DMS53 treated with DMSO at 0.1 percent for 48 hours (cell line): ENCODE measurements around the gene TK1.
"Not testable (repeated sequence)": the region's sequence is repeated elsewhere in the genome, so short reads cannot be mapped to it uniquely, and the experiment has no call there.

ENCODE experiments used
- DNase-seq: peaks from one replicate; lab custom pipeline; 2025; ENCODE audit not compliant: unreplicated experiment; lab: John Stamatoyannopoulos, UW

The TK1 gene

GRCh38 chr17:78154903-78155811 lies 31.7 kb downstream of the TK1 start:
- DNase-seq, result no peak

DNA sequence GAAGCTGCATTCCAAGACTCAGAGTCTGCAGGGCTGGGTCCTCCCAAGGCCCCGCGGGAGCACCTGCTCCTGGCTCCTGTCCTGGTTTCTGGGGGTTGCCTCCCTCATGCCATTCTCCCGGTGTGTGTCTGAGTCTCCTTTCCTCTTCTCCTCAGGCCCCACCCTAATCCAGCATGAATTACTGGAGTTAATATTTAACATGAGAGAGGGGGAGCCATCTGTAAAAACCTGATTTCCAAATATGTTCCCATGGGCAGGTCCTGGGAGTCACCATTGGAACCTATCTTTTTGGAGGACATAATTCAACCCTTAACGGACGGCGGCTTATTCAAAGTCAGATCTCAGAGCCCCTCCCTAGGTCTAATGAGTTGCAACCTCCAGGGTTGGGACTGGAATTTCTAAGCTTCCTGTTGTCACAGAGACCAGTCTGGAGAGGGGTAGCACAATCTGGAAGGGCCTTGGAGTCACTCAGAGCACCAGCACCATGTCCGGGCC lies 35.3 kb downstream of the TK1 start:
- no peak for DNase-seq

- DNase-seq, result no peak
Observed at GRCh38 chr17:78148286-78149016, 38.4 kb downstream of the TK1 start.

GRCh38 chr17:78147315-78147998 lies 39.4 kb downstream of the TK1 start:
- no peak for DNase-seq

- no peak for DNase-seq
Observed at GRCh38 chr17:78146881-78147280, 40.0 kb downstream of the TK1 start.

GRCh38 chr17:78146471-78146869 lies 40.4 kb downstream of the TK1 start:
- no peak for DNase-seq

DNA sequence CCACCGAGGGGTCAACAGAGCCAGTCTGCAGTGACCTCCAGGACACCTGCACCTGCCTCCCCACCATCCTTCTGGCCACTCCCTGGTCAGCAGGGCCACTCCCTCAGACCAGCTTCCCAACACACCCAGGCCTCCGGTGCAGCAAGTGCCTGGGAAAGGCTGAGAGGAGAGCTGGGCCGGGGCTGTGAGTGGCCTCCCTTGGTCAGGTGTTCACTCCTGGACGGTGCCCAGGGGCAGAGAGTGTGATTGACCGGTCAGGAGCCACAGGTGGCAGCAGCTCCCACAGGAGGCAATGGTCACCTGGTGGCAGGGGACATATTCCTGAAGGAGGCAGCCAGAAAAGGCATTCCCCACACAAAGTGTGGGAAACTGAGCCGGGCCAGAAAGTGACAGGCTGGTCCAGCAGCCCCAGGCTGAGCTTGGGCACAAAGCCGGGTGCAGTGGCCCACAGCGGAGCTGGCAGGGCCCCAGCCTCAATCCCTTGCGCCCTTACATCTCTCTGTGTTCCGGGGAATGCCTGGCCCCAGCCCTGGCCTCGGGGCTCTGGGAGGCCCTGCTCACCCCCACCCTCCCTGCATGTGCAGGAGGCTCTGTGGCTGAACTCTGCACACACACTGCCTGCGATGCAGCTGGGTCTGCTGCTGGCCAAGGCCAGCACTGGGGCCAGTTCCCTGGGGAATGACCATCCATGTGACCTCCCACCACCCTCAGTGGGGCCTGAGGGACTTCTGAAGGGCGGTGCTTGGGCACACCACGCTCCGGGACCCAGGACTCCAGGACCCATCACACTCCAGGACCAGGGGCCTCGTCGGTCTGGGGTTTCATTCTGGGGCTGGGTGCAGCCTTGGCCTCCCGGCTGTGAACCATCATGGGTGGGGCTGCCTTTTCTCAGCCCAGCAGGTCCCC lies 41.9 kb downstream of the TK1 start:
- DNase-seq, result no peak

- no peak for DNase-seq
Observed at GRCh38 chr17:78144147-78144719, 42.6 kb downstream of the TK1 start.

DNA sequence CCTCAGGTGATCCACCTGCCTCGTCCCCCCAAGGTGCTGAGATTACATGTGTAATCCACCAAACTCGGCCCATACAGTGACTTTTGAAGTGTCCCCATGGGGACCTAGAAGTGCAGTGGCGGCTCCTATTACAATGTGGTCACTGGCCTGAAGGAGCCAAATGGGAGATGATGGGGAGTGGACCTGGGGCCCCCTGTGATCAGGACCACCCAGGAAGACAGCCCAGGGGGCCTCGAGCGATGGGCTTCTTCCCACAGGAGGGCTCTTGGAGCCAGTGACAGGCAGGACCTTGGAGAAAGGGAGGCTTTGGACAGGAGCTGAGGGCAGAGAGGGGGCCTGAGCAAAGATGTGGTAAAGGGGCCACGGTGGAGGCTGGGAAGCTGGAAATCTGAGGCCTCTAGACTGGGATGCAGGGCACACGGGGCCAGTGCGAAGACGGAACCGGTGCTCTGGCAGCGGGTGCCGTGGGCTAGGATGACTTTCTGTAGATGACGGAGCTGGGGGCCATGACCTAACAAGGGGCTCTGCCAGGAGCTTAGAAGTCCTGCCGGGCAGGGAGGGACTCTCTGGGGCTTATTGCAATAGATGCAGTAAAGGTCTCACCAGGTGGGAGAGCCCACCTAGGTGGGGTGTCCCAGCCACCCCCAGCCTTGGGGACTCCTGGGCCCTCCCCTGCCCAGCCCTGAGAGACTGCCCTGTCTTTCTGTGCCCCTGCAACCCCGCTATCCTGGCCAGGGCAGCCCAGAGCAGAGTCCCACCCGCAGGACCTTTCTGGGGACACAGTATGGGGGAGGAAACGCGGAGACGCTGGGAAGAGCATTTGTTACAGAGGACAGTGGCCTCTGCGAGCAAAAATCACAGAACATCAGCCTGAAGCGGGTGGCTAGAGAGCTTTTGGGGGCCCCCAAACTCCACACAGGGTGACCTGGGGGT lies 43.4 kb downstream of the TK1 start:
- no peak for DNase-seq

- peak; percentile 82 for DNase-seq
Observed at GRCh38 chr17:78142119-78142861, 44.6 kb downstream of the TK1 start.

- no peak for DNase-seq
Observed at GRCh38 chr17:78141437-78142118, 45.3 kb downstream of the TK1 start.

DNA sequence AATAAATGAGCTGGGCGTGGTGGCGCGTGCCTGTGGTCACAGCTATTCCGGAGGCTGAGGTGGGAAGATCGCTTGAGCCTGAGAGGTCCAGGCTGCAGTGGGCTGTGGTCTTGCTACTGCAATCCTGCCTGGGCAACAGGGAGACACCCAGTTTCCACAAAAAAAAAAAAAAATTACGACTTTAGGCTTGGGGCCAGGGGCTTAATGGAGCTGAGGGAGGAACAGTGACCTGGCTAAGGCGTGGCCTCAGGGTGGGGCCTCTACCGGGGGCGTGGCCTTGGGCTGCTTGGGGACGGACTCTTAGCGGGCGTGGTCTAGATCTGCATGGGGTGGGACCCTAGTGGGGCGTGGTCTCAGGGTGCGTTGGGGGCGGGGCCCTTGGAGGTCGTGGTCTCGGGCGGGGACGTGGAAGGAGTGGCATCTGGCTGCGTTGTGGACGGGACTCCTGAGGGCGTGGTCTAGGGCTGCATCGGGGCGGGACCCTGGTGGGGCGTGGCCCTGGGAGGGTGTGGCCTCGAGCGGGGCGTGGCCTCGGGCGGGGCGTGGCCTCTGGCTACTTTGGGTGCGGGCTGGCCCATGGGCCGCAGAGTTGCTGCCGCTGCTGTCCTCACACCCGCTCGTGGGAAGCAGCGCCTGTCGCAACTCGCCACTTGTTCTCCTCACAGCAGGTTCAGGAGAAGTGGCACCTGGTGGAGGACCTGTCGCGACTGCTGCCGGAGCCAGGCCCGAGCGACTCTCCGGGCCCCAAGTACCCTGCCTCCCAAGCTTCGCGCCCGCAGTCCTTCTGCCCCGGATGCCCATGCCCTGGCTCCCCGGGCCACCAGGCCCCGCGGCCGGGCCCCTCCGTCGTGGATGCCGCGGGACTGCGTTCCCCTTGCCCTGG lies 46.4 kb downstream of the TK1 start:
- DNase-seq, result peak; percentile 42

GRCh38 chr17:78139861-78140168 lies 47.0 kb downstream of the TK1 start:
- DNase-seq, result not testable (repeated sequence)

DNA sequence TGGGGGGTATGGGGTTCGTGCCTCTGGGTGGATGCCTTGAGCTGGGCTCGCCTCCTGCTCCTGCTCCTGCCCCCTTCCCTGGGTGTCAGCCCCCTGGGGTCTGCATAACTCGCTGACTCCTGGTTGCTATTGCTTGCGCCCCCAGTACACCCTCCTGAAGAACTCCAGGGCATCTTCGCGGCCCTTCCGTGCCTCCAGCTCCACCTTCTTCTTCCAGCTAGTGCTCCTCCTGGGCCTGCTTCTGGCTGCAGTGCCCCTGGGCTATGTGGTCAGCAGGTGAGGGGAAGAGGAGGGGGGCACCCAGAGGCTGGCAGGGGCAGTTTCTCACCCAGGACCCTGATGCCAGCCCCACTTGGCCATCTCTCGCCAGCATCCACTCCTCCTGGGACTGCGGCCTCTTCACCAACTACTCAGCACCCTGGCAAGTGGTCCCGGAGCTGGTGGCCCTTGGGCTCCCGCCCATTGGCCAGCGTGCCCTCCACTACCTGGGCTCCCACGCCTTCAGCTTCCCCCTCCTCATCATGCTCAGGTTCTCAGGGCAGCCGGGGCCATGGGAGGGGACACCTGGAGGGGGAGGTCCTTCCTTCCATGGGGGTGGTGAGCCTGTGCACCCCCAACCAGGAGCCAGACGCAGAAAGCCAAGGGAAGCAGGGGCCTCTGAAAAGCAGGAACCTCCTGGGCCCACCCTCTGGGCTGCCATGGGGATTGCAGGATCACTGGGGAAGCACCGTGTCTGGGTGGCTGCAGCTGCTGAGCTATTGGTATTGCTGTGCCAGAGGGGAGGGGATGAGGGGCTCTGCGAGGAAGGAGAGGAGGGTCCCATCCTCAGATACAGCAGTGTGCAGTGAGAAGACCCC lies 48.4 kb downstream of the TK1 start:
- no peak for DNase-seq

DNA sequence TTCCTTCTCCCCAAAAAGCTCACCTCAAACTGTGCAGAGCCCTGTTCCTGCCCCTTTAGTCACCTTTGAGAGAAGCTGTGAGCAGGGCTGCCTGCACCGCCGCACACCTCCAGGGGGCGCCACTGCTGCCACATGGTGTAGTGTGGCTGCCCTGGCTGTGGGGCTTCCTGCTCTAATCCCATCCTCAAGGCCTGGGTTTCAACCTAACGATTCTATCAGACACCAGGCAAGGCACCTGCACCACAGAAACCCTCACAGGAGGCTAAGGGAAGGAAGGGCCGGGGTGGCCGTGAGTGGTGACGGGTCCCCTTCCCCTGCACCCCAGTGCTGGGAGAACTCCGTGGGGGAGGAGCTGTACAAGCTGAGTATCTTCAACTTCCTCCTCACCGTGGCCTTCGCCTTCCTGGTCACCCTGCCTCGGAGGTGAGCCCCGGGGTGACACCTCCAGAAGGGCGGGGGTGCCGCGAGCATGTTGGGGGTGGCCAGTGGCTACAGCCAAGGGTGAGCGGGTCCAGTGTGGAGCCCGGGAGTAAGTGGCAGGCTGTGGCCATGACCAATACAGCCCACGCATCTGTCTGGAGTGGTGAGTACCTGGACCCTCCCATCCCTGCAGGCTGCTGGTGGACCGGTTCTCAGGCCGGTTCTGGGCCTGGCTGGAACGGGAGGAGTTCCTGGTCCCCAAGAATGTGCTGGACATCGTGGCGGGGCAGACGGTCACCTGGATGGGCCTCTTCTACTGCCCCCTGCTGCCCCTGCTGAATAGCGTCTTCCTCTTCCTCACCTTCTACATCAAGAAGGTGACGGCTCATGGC lies 49.3 kb downstream of the TK1 start:
- no peak for DNase-seq
